Mesenchymal stem cell (in vitro differentiated cells and primary cell): ENCODE data around the gene YIPF2.

Experiments
- DNase-seq: peaks from one replicate; pipeline ENCODE4 v3.0.0-alpha.2; 2013
- H2AFZ ChIP-seq: one replicate; pipeline ENCODE4 v1.6.1; 2013; ENCODE audit warnings: low read depth, mild to moderate bottlenecking, control low read depth, inconsistent platforms, low read length, moderate library complexity
- H2AK5ac ChIP-seq: 2 replicates; pipeline ENCODE4 v1.6.1; 2013; ENCODE audit warnings: low read length, moderate library complexity, mild to moderate bottlenecking, inconsistent platforms; ENCODE audit not compliant: severe bottlenecking
- H2BK120ac ChIP-seq: one replicate; pipeline ENCODE4 v1.6.1; 2013; ENCODE audit warnings: low read depth, mild to moderate bottlenecking, inconsistent platforms, low read length, moderate library complexity
- H2BK12ac ChIP-seq, 2 experiments: one replicate each; pipeline ENCODE4 v1.6.1; 2013; ENCODE audit warnings: inconsistent platforms in 2 of 2, low read length in 2 of 2, mild to moderate bottlenecking in 2 of 2, moderate library complexity in 2 of 2, control low read depth in 1 of 2
- H2BK15ac ChIP-seq: one replicate; pipeline ENCODE4 v1.6.1; 2013; ENCODE audit warnings: mild to moderate bottlenecking, low read depth, inconsistent platforms; ENCODE audit not compliant: poor library complexity, severe bottlenecking
- H2BK5ac ChIP-seq: 2 replicates; pipeline ENCODE4 v1.6.1; 2013; ENCODE audit warnings: low read depth, mild to moderate bottlenecking, low read length, control low read depth, inconsistent platforms; ENCODE audit not compliant: poor library complexity, severe bottlenecking
- H3K14ac ChIP-seq, 2 experiments: one replicate each; pipeline ENCODE4 v1.6.1; 2013; ENCODE audit warnings: inconsistent platforms in 2 of 2, low read length in 2 of 2, control low read depth in 1 of 2, mild to moderate bottlenecking in 1 of 2, moderate library complexity in 1 of 2
- H3K18ac ChIP-seq, 2 experiments: one replicate each; pipeline ENCODE4 v1.6.1; 2013; ENCODE audit warnings: inconsistent platforms in 2 of 2, low read length in 2 of 2, control low read depth in 1 of 2, low read depth in 1 of 2, mild to moderate bottlenecking in 1 of 2
- H3K23ac ChIP-seq, 2 experiments: one replicate each; pipeline ENCODE4 v1.6.1; 2013; ENCODE audit warnings: inconsistent platforms in 2 of 2, low read length in 2 of 2, mild to moderate bottlenecking in 2 of 2, moderate library complexity in 2 of 2, control low read depth in 1 of 2
- H3K27ac ChIP-seq: 2 replicates; pipeline ENCODE4 v1.5.1; 2013; ENCODE audit warnings: mild to moderate bottlenecking, moderate library complexity, low read length, control low read depth, inconsistent platforms; ENCODE audit not compliant: poor library complexity, severe bottlenecking
- H3K27me3 ChIP-seq, 2 experiments: 2 replicates each; pipeline versions ENCODE4 v1.6.1 to v1.7.0; 2013; ENCODE audit warnings: low read length in 2 of 2, mild to moderate bottlenecking in 2 of 2, moderate library complexity in 2 of 2, control low read depth in 1 of 2, inconsistent platforms in 1 of 2; ENCODE audit not compliant: control insufficient read depth in 1 of 2, insufficient read depth in 1 of 2
- H3K36me3 ChIP-seq, 2 experiments: 2 replicates each; pipeline versions ENCODE4 v1.6.1 to v1.7.0; 2013; ENCODE audit warnings: low read length in 2 of 2, control low read depth in 1 of 2, inconsistent platforms in 1 of 2, low read depth in 1 of 2, mild to moderate bottlenecking in 1 of 2; ENCODE audit not compliant: insufficient read depth in 2 of 2, control insufficient read depth in 1 of 2
- H3K4ac ChIP-seq, 2 experiments: one replicate each; pipeline ENCODE4 v1.6.1; 2013; ENCODE audit warnings: inconsistent platforms in 2 of 2, low read length in 2 of 2, mild to moderate bottlenecking in 2 of 2, moderate library complexity in 2 of 2, control low read depth in 1 of 2, low read depth in 1 of 2
- H3K4me1 ChIP-seq: 2 replicates; pipeline ENCODE4 v1.6.1; 2013; ENCODE audit warnings: low read depth, low read length, control low read depth; ENCODE audit not compliant: control insufficient read depth, insufficient read depth
- H3K4me2 ChIP-seq: 2 replicates; pipeline ENCODE4 v1.6.1; 2013; ENCODE audit warnings: low read length, mild to moderate bottlenecking, inconsistent platforms; ENCODE audit not compliant: poor library complexity, severe bottlenecking
- H3K4me3 ChIP-seq, 2 experiments: 2 replicates each; pipeline versions ENCODE4 v1.5.1 to v1.7.0; 2013; ENCODE audit warnings: low read length in 2 of 2, mild to moderate bottlenecking in 2 of 2, control low read depth in 1 of 2, low read depth in 1 of 2; ENCODE audit not compliant: insufficient read depth in 1 of 2
- H3K79me1 ChIP-seq: replicated peaks from 2 replicates; pipeline ENCODE4 v1.6.1; 2013; ENCODE audit warnings: mild to moderate bottlenecking, control low read depth, low read length, inconsistent platforms; ENCODE audit not compliant: poor library complexity, severe bottlenecking
- H3K9ac ChIP-seq: 2 replicates; pipeline ENCODE4 v1.7.0; 2013; ENCODE audit warnings: mild to moderate bottlenecking, low read length, moderate library complexity
- H3K9me3 ChIP-seq: 2 replicates; pipeline ENCODE4 v1.7.0; 2013; ENCODE audit warnings: mild to moderate bottlenecking, low read length; ENCODE audit not compliant: control insufficient read depth
- H4K8ac ChIP-seq: one replicate; pipeline ENCODE4 v1.6.1; 2013; ENCODE audit warnings: inconsistent platforms, mild to moderate bottlenecking, low read length, moderate library complexity
- H4K91ac ChIP-seq: one replicate; pipeline ENCODE4 v1.6.1; 2013; ENCODE audit warnings: mild to moderate bottlenecking, low read length, inconsistent platforms
- WGBS: methylation state at CpG from one replicate; pipeline ENCODE4 v1.1.7; 2013; ENCODE audit warnings: mixed read lengths; 5-methylcytosine and 5-hydroxymethylcytosine counted together

The YIPF2 gene

DNA sequence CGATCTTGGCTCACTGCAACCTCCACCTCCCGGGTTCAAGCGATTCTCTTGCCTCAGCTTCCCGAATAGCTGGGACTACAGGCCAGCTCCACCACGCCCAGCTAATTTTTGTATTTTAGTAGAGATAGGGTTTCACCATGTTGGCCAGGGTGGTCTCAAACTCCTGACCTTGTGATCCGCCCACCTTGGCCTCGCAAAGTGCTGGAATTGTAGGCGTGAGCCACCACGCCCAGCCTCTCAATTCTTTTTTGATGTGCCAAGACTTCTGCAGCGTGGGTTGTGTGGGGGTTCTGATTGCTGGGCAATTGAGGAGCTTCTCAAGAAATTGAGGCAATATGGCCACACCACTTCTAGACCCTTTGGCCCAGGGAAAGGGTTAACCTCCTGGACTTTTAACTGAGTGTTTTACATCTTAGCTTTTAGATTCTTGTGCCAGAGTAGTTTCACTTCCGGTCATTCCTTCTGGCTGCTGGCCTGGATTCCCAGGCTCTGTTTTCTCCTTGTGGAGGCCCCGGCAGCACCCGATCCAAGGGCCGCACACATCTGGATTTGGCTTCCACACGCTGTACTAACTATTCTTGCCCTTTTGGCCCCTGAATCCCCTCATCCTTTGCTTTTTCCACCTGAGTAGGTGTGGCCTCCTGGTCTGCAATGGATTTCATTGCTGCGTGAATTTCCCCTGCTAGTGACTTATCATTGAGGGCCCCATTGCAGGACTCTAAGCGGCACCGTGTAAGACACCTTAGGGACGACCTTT, 47.1 kb upstream of the YIPF2 start:
- peak; percentile 73 for DNase-seq
- Histone ChIP-seq H3K9me3 (no peaks in the 10 kb centered on the region), H3K23ac (no peak overlapping the region), H3K4me2 (no peak overlapping the region), H2AFZ (no peak overlapping the region), H4K91ac (peak overlapping the region; percentile 9), H2BK120ac (peak overlapping the region; percentile 24), H2BK15ac (no peak overlapping the region), H3K18ac (peak overlapping the region; percentile 31 to 86), H3K27me3 (no peaks in the 10 kb centered on the region), H3K9ac (peak overlapping the region; percentile 50), H4K8ac (peak overlapping the region; percentile 15), H3K14ac (no peak overlapping the region), H3K27ac (no peak overlapping the region), H3K36me3 (peaks cover 0 to 22% of the 10 kb centered on the region in 2 experiments), H3K4me3 (peak overlapping the region in 1 of 2 experiments; percentile 54), H2AK5ac (no peak overlapping the region), H2BK5ac (no peak overlapping the region), H3K4ac (peak overlapping the region in 1 of 2 experiments; percentile 88), H3K79me1 (peaks cover 3% of the 10 kb centered on the region), H3K4me1 (peaks cover 19% of the 10 kb centered on the region), H2BK12ac (peak overlapping the region in 1 of 2 experiments; percentile 72)
- WGBS = 81% methylated on average over 19 of the region's 19 CpGs

DNA sequence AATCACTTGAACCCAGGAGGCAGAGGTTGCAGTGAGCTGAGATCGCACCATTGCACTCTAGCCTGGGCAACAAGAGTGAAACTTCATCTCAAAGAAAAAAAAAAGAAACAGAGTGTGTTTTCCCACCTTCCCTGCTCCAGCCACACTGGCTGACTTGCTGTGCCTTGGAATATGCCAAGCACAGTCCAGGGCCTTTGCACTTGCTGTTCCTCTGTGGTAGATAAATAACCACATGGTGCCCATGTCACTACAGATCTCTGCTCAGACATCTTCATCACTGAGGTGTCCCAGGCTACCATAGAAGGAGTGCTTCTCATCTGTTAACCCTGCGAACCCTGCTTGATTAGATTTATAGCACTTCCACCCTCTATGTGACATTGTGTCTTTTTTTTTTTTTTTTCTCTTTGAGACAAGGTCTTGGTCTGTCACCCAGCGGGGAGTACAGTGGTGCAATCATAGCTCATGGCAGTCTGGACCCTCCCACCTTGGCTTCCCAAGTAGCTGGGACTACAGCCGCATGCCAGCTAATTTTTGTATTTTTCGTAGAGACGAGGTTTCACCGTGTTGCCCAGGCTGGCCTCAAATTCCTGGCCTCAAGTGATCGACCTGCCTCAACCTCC, 42.8 kb upstream of the YIPF2 start:
- Histone ChIP-seq H3K4ac (no peak overlapping the region), H2AK5ac (no peak overlapping the region), H3K79me1 (no peaks in the 10 kb centered on the region), H3K27me3 (no peaks in the 10 kb centered on the region), H3K23ac (no peak overlapping the region), H2BK5ac (no peak overlapping the region), H2BK15ac (no peak overlapping the region), H3K9ac (no peak overlapping the region), H3K14ac (no peak overlapping the region), H2AFZ (no peak overlapping the region), H2BK120ac (no peak overlapping the region), H3K4me2 (no peak overlapping the region), H4K91ac (no peak overlapping the region), H3K4me1 (peaks cover 21% of the 10 kb centered on the region), H2BK12ac (no peak overlapping the region), H3K18ac (no peak overlapping the region), H3K36me3 (peaks cover 0 to 5% of the 10 kb centered on the region in 2 experiments), H3K9me3 (no peaks in the 10 kb centered on the region), H4K8ac (no peak overlapping the region), H3K4me3 (no peak overlapping the region), H3K27ac (no peak overlapping the region)
- 97% methylated on average over 8 of the region's 8 CpGs for WGBS
- no peak for DNase-seq

DNA sequence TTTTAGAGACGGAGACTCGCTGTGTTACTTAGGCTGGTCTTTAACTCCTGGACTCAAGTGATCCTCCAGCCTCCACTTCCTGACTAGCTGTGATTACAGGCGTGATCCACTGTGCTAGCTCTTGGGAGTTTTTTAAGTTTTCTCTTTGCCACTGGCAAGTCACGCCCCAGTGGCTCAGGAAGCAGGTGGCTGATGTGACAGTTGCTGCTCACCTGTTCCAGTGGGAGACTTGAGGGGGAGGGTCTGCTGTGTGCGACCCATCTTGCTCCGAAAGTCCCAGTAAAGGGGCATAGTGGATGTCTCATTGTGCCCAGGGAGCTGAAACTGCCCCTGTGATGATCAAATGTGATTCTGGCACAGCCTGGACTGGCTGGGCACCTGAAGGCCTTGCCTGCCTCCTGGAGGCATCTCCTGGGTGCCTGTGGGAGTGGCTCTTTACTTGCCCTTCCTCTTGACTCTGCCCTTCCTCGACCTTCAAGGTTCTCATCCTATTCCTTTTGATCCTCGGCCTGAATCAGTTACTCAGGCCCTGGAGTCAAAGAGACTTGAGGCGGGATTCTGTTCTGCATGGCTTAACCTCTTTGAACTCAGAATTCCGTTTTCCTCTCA, 40.2 kb upstream of the YIPF2 start:
- H2AK5ac ChIP-seq = no peak overlapping the region
- H3K23ac ChIP-seq = no peak overlapping the region
- no peak overlapping the region for H3K4ac ChIP-seq
- no peaks in the 10 kb centered on the region for H3K9me3 ChIP-seq
- no peak overlapping the region for H4K91ac ChIP-seq
- H3K4me2 ChIP-seq = no peak overlapping the region
- no peak overlapping the region for H2BK12ac ChIP-seq
- peaks cover 22% of the 10 kb centered on the region for H3K4me1 ChIP-seq
- no peak overlapping the region for H4K8ac ChIP-seq
- H3K27ac ChIP-seq = peak overlapping the region; percentile 9
- H3K18ac ChIP-seq = no peak overlapping the region
- no peak overlapping the region for H3K14ac ChIP-seq
- H3K27me3 ChIP-seq = no peaks in the 10 kb centered on the region
- H2BK15ac ChIP-seq = no peak overlapping the region
- no peaks in the 10 kb centered on the region for H3K79me1 ChIP-seq
- no peak overlapping the region for H2AFZ ChIP-seq
- H3K9ac ChIP-seq = peak overlapping the region; percentile 32
- H2BK120ac ChIP-seq = no peak overlapping the region
- H3K4me3 ChIP-seq = no peak overlapping the region
- 85% methylated on average over 10 of the region's 10 CpGs for WGBS
- H3K36me3 ChIP-seq = peaks cover 0 to 7% of the 10 kb centered on the region in 2 experiments
- H2BK5ac ChIP-seq = no peak overlapping the region
- no peak for DNase-seq

DNA sequence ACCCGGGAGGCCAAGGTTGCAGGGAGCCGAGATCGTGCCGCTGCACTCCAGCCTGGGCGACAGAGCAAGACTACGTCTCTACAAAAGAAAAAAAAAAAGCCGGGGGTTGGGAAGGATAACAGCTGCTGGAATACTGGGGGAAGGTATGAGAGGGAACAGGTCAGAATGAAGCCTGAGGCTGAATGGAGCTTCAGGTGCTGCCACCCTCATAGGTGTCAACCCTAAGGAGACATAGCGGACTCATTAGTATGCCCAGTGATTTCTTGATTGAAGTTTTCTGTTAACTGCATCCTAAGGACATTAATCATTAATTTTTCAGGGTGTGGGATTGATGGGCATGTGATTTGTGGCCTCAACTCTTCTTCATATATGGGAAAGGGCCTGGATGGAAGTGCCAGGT, 38.4 kb upstream of the YIPF2 start:
- peaks cover 0 to 9% of the 10 kb centered on the region in 2 experiments for H3K36me3 ChIP-seq
- H3K4me1 ChIP-seq = peaks cover 28% of the 10 kb centered on the region
- no peak overlapping the region for H2BK5ac ChIP-seq
- DNase-seq = no peak
- no peak overlapping the region for H4K91ac ChIP-seq
- H3K4me3 ChIP-seq = no peak overlapping the region
- H3K9ac ChIP-seq = no peak overlapping the region
- H2BK120ac ChIP-seq = no peak overlapping the region
- no peak overlapping the region for H2AFZ ChIP-seq
- H3K9me3 ChIP-seq = no peaks in the 10 kb centered on the region
- H3K79me1 ChIP-seq = no peaks in the 10 kb centered on the region
- H3K18ac ChIP-seq = no peak overlapping the region
- H3K27ac ChIP-seq = no peak overlapping the region
- no peak overlapping the region for H2BK15ac ChIP-seq
- no peak overlapping the region for H3K4me2 ChIP-seq
- 96% methylated on average over 8 of the region's 8 CpGs for WGBS
- H3K14ac ChIP-seq = no peak overlapping the region
- no peaks in the 10 kb centered on the region for H3K27me3 ChIP-seq
- no peak overlapping the region for H2BK12ac ChIP-seq
- no peak overlapping the region for H2AK5ac ChIP-seq
- no peak overlapping the region for H3K4ac ChIP-seq
- H3K23ac ChIP-seq = no peak overlapping the region
- H4K8ac ChIP-seq = no peak overlapping the region
